Naive thymus-derived CD8-positive, alpha-beta T cell (primary cell): Measurements from ENCODE around the gene PALD1. TPM values are rescaled to one million over a fixed set of nuclear protein-coding genes. Genes with fewer than 3 reads are reported as not detected.

Experiments
- ATAC-seq, 2 donors: fragments of 150-1000 bp; cut with Tn5 transposase in 1 of 2; sonication (Bioruptor Pico), chemical (Tn5 transposase) in 1 of 2; 1 replicate in 1 of 2; 2 replicates in 1 of 2; pipeline ENCODE4 v1.10.0; 2021; ENCODE audit warnings: mild to moderate bottlenecking in 2 of 2, moderate library complexity in 2 of 2
- POLR2A ChIA-PET: fragments of 350-600 bp; sonication (Branson Sonifier 250); formaldehyde crosslinking; loops from one replicate; lab custom pipeline; 2021; ENCODE audit warnings: antibody characterized with exemption; lab: Charles Lee
- DNase-seq, 10 donors: peaks; one replicate each; pipeline versions ENCODE4 v3.0.0 to v3.0.0-alpha.2; 2020 to 2022
- H3K27ac Mint-ChIP-seq, 10 donors: one replicate each; pipeline ENCODE4 v1.8.0; 2020 to 2022; ENCODE audit warnings: mild to moderate bottlenecking in 10 of 10, mixed read lengths in 10 of 10, moderate library complexity in 4 of 10, inconsistent platforms in 1 of 10
- H3K27me3 Mint-ChIP-seq, 5 donors: one replicate each; pipeline ENCODE4 v1.8.0; 2021 to 2022; ENCODE audit warnings: mixed read lengths in 5 of 5
- H3K36me3 Mint-ChIP-seq, 3 donors: one replicate each; pipeline ENCODE4 v1.8.0; 2020 to 2022; ENCODE audit warnings: mixed read lengths in 3 of 3, mild to moderate bottlenecking in 2 of 3, inconsistent platforms in 1 of 3
- H3K4me1 Mint-ChIP-seq, 4 donors: one replicate each; pipeline ENCODE4 v1.8.0; 2021 to 2022; ENCODE audit warnings: mixed read lengths in 4 of 4
- H3K4me3 Mint-ChIP-seq, 10 donors: one replicate each; pipeline ENCODE4 v1.8.0; 2020 to 2022; ENCODE audit warnings: mild to moderate bottlenecking in 10 of 10, mixed read lengths in 10 of 10, moderate library complexity in 6 of 10, inconsistent platforms in 1 of 10
- H3K9me3 Mint-ChIP-seq, 9 donors: one replicate each; pipeline ENCODE4 v1.8.0; 2020 to 2022; ENCODE audit warnings: mixed read lengths in 9 of 9, mild to moderate bottlenecking in 3 of 9, inconsistent platforms in 1 of 9, moderate library complexity in 1 of 9
- polyA plus RNA-seq, 3 donors: library from polyadenylated mRNA; unstranded; fragments of 300-500 nt; fragmentation: Illumina TruSeq; gene quantifications; one replicate each; pipeline ENCODE4 v1.2.3, GENCODE V29; 2021
- total RNA-seq, 8 experiments: library from RNA in 2 of 8; stranded (reverse) in 2 of 8; gene quantifications; one replicate each; pipeline ENCODE4 v1.2.3 and lab custom pipeline; 2021 to 2026

PALD1 gene
- total and polyA plus RNA-seq, 5 experiments from 2014 or later = 0.27 TPM; not detected in 4

DNA sequence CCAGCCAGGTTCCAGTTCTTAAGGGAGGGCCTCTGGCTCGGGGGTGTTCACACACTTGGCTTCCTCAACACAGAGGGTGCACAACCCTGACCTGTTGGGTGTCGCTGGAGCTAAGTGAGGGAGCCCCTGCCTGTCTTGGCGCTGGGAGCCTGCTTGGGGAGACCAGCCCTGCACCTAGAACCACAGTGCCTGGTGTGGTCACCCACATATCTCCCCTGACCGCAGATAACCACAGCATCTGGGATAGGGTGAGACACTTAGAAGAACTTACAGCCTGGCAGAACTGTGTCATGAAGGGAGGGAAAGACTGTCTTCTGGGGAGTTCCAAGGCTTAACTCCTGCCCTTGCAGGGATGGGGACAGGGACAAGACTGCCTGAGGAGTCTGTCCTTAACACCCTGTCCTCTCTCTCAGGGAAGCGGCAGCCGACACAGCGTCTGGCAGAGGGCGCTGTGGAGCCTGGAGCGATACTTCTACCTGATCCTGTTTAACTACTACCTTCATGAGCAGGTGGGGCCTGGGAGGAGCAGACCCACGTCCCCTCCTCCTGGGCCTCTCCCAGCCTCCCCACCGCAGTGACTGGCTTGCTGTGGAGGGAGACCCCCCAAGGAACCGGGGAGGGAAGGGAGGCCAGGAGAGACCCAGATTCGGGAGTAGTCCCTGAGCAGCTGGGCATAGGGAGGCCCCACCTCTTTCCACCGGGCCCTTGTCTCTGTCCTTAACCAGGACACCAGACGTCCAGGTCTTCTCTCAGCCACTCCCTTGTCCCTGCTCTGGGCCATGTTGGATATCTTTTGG lies 59.0 kb downstream of the PALD1 start:
- no peak overlapping the region for H3K27ac Mint-ChIP-seq
- no peaks in the 10 kb centered on the region for H3K27me3 Mint-ChIP-seq
- H3K9me3 Mint-ChIP-seq = no peaks in the 10 kb centered on the region
- POLR2A ChIA-PET = no interaction called here
- DNase-seq (no peak), ATAC-seq (no peak)
- H3K4me1 Mint-ChIP-seq = peaks cover 0 to 2% (median 0%) of the 10 kb centered on the region in 4 donors
- peak overlapping the region in 1 of 10 donors; percentile 46 for H3K4me3 Mint-ChIP-seq
- H3K36me3 Mint-ChIP-seq = no peaks in the 10 kb centered on the region

DNA sequence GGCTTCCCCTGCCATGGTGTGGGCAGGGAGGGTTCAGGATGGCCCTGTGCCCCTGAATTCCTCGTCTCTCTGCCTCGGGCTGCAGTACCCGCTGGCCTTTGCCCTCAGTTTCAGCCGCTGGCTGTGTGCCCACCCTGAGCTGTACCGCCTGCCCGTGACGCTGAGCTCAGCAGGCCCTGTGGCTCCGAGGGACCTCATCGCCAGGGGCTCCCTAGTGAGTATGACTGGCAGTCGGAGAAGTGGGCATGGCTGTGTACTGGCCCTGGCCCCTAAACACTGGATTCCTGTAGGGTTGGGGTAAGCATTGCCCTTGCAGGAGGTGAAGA lies 59.6 kb downstream of the PALD1 start:
- Mint-ChIP-seq H3K36me3 (no peaks in the 10 kb centered on the region), H3K4me3 (peak overlapping the region in 1 of 10 donors; percentile 46), H3K9me3 (no peaks in the 10 kb centered on the region), H3K4me1 (peaks cover 0 to 2% (median 0%) of the 10 kb centered on the region in 4 donors), H3K27ac (no peak overlapping the region), H3K27me3 (no peaks in the 10 kb centered on the region)
- ATAC-seq (no peak), DNase-seq (no peak)
- POLR2A ChIA-PET = no interaction called here

DNA sequence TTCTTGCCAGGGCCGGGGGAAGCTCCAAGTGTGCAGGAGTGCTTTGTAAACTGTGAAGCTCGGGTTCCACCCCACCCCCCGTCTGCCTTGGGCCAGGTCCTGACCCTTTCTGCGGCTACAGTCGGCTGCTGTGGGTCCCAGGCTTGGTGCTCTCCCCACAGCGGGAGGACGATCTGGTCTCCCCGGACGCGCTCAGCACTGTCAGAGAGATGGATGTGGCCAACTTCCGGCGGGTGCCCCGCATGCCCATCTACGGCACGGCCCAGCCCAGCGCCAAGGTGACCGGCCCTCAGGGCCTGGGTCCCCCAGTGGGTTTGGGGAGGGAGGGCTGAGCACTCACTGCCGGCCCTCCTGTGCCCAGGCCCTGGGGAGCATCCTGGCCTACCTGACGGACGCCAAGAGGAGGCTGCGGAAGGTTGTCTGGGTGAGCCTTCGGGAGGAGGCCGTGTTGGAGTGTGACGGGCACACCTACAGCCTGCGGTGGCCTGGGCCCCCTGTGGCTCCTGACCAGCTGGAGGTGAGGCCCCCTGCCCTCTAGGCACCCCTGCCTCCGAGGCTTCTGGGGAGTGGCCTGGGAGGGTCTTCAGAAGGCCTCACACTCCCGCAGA lies 60.3 kb downstream of the PALD1 start:
- Mint-ChIP-seq H3K4me1 (peaks cover 0 to 2% (median 0%) of the 10 kb centered on the region in 4 donors), H3K4me3 (no peak overlapping the region), H3K27me3 (no peaks in the 10 kb centered on the region), H3K27ac (no peak overlapping the region), H3K36me3 (no peaks in the 10 kb centered on the region), H3K9me3 (no peaks in the 10 kb centered on the region)
- DNase-seq (no peak), ATAC-seq (no peak)
- POLR2A ChIA-PET = no interaction called here

DNA sequence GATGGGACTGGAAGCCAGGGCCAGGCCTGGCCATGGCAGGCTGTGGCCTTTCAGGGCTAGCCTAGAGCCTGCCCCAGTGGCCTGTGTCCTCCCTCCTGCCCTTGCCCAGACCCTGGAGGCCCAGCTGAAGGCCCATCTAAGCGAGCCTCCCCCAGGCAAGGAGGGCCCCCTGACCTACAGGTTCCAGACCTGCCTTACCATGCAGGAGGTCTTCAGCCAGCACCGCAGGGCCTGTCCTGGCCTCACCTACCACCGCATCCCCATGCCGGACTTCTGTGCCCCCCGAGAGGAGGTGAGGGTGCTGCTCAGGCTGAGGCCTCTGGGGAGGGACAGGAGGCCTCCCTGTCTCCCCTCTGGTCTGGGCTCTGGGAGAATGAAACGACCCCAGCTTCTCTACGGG lies 60.9 kb downstream of the PALD1 start:
- Mint-ChIP-seq H3K4me1 (peaks cover 0 to 2% (median 0%) of the 10 kb centered on the region in 4 donors), H3K9me3 (no peaks in the 10 kb centered on the region), H3K27ac (no peak overlapping the region), H3K27me3 (no peaks in the 10 kb centered on the region), H3K4me3 (no peak overlapping the region), H3K36me3 (no peaks in the 10 kb centered on the region)
- DNase-seq (no peak), ATAC-seq (no peak)
- POLR2A ChIA-PET = no interaction called here

DNA sequence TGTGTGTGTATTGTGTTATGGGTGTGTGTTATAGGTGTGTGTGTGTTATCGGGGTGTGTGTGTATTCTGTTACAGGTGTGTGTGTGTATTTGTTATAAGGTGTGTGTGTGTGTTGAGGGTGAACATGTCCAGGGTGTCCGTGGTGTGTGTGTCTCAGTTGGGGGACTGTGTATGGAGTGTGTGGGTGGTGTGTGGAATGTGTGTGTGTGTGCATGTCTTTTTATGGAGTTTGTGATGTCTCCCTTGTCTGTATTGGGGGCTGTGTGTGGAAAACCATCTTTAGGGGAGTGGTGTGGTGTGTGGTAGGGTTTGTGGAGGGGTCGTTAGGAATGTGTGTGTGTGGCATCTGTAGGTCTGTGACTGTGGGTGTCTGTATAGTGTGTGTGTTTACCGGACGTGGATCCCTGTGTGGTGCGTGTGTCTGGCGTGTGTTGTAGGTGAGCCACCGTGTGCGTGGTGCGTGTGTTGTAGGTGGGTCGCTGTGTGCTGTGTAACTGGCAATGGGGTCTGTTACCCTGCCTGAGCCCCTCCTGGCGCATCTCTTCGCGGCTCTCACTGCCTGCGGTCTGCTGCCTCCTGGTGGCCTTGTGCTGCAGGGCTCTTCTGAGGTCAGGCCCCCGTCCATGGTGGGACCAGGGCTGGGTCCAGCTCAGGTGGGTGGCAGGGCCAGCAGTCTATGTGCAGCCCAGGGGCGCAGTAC lies 61.7 kb downstream of the PALD1 start:
- no peaks in the 10 kb centered on the region for H3K27me3 Mint-ChIP-seq
- H3K9me3 Mint-ChIP-seq = no peaks in the 10 kb centered on the region
- H3K36me3 Mint-ChIP-seq = no peaks in the 10 kb centered on the region
- H3K4me1 Mint-ChIP-seq = peaks cover 0 to 2% (median 0%) of the 10 kb centered on the region in 4 donors
- peak in 1 of 2 donors; percentile 53 for ATAC-seq
- POLR2A ChIA-PET = no interaction called here
- no peak overlapping the region for H3K4me3 Mint-ChIP-seq
- H3K27ac Mint-ChIP-seq = peak overlapping the region in 1 of 10 donors; percentile 21
- peak in 3 of 10 donors; percentile 7 to 18 (median 16) for DNase-seq

DNA sequence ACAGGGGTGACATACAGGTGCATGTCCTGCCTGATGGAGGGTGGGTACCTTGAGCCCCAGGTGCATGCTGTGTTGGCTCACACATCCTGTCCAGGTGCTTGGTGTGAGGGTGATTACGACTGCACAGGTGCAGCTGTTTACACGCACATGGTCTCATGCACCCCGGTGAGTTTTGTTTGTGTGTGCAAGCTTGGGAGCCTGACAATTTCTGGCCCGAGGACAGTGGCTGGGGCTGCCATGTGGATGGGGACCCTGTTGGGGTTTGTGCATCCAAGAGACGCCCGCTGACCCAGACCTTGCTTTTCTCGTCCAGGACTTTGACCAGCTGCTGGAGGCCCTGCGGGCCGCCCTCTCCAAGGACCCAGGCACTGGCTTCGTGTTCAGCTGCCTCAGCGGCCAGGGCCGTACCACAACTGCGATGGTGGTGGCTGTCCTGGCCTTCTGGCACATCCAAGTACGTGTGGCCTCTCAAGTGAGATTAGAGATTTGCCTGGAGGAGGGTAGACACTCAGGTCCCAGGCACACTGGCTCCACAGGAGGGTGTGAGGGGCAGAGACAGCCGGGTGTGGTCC lies 62.3 kb downstream of the PALD1 start:
- POLR2A ChIA-PET = no interaction called here
- Mint-ChIP-seq H3K9me3 (no peaks in the 10 kb centered on the region), H3K36me3 (no peaks in the 10 kb centered on the region)

DNA sequence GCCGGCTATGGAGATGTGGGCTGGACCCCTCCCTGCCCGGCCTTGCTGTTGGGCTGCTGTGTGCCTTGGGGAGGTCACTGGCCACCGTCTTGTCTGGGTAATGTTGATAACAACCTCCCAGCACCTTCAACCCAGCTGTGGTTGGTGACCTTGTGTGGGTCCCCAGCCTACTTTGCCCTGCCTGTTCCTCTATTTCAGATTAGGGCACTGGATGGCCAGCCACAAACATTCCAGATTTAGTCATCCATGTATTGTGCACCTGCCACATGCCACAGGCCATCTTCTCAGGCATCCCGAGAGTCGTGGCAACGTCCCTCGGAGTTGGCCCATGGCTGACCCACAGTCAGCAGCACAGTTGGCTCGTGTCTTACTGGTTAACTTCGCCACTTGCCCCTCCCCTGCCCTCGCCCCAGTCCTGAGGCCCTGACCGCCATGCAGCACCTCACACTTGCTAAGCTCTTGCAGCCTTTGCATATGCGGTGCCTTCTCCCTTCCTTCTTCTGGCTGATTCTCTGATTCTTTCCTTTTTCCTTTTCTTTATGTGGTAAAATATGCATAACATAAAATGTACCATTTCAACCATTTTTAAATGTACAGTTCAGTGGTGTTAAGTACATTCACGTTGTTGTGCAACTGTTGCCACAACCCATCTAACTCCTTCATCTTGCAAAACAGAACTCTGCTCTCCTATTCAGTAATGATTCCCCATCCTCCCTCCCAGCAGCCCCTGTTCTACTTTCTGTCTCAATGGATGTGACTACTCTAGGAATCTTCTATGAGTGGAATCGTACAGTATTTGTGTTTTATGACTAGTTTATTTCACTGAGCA lies 63.4 kb downstream of the PALD1 start:
- DNase-seq = no peak
- no peak overlapping the region for H3K4me3 Mint-ChIP-seq
- no peaks in the 10 kb centered on the region for H3K9me3 Mint-ChIP-seq
- ATAC-seq = no peak
- H3K4me1 Mint-ChIP-seq = peaks cover 0 to 2% (median 0%) of the 10 kb centered on the region in 4 donors
- no peaks in the 10 kb centered on the region for H3K27me3 Mint-ChIP-seq
- H3K36me3 Mint-ChIP-seq = no peaks in the 10 kb centered on the region
- POLR2A ChIA-PET = no interaction called here
- peak overlapping the region in 1 of 10 donors; percentile 70 for H3K27ac Mint-ChIP-seq

More for the DNA sequence above, 62.3 kb downstream of the PALD1 start:
- H3K4me1 Mint-ChIP-seq = peaks cover 0 to 2% (median 0%) of the 10 kb centered on the region in 4 donors
- H3K27ac Mint-ChIP-seq = peak overlapping the region in 1 of 10 donors; percentile 27
- no peaks in the 10 kb centered on the region for H3K27me3 Mint-ChIP-seq
- DNase-seq (no peak), ATAC-seq (no peak)
- H3K4me3 Mint-ChIP-seq = no peak overlapping the region

DNA sequence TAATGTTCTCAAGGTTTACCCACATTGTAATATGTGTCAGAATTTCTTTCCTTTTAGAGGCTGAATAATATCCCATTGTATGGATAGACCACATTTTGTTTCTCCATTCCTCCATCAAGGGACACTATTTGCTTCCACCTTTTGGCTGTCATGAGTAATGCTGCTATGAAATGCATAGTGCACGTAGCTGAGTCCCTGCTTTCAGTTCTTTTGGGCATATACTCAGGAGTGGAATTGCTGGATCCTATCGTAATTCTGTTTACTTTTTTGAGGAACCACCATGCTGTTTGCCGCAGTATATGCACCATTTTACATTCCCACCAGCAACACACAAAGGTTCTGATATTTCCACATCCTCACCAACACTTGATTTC lies 64.0 kb downstream of the PALD1 start:
- Mint-ChIP-seq H3K27me3 (no peaks in the 10 kb centered on the region), H3K27ac (no peak overlapping the region), H3K4me3 (no peak overlapping the region), H3K4me1 (peaks cover 0 to 2% (median 0%) of the 10 kb centered on the region in 4 donors), H3K36me3 (no peaks in the 10 kb centered on the region), H3K9me3 (no peaks in the 10 kb centered on the region)
- no peak for DNase-seq
- POLR2A ChIA-PET = no interaction called here
- ATAC-seq = no peak

DNA sequence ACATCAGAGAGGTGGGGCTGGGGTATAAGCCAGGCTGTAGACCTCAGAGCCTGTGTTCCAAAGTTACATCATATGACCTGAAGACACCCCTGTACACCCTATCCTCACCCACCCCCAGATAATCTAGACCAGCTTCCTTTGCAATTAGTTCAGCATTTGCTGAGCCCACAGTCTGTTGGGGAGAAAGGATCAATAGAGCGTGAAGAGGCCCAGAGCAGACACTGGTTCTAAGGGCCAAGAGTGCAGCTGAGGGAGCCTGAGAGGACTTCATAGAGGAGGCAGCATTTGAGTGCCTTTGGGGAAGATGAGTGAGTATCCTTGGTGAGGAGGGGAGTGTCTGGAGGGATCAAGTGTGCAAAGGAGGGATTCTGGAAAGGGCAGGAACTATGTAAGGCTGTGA lies 65.3 kb downstream of the PALD1 start:
- Mint-ChIP-seq H3K4me1 (peaks cover 0 to 2% (median 0%) of the 10 kb centered on the region in 4 donors), H3K27ac (no peak overlapping the region), H3K4me3 (no peak overlapping the region), H3K36me3 (no peaks in the 10 kb centered on the region), H3K9me3 (no peaks in the 10 kb centered on the region), H3K27me3 (no peaks in the 10 kb centered on the region)
- no peak for ATAC-seq
- DNase-seq = no peak
- POLR2A ChIA-PET = no interaction called here

DNA sequence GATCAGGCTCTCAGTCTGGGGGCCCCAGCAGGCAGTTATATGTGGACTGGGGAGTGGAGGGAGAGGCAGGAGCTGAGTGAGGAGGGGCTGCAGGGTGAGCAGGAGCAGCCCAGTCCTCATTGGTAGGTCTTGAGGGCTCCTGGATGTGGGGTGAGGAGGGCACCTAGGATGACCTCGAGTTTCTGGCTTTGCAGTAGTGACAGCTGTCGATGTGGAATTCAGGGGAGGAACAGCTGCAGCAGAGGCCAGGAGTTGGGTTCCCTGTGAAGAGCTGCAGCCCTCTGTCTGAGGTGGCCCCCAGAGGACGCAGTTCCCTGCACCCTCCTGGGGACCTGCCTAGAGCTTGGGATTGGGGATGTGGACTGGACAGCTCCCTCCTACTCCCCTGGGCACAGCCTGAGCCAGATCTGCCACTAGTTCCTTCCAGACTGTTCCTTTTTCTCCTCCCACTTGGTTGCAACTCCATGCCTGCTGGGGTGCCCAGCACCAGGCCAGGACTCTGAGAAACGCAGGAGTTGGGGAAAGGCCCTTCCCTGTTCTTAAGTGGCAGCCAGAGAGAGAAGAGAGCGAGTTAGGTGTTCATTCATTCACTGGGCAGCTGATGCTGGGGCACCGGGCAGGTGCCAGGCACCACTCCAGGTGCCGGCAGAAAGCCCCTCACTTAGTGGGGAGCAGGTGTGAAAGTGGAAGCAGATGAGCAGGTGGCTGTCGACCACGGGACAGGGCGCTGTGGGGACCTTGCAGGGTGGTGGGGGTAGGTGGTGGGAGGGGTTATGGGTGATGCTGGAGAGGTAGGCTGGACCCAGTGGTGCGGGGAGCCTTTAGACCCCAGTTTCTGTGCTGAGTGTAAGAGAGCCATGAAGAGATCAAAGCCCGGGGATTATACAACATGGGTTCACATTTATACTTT lies 66.1 kb downstream of the PALD1 start:
- no peaks in the 10 kb centered on the region for H3K9me3 Mint-ChIP-seq
- POLR2A ChIA-PET = no interaction called here
- H3K27me3 Mint-ChIP-seq = no peaks in the 10 kb centered on the region
- H3K4me1 Mint-ChIP-seq = peaks cover 0 to 2% (median under 1%) of the 10 kb centered on the region in 4 donors
- DNase-seq = no peak
- no peak for ATAC-seq
- no peak overlapping the region for H3K4me3 Mint-ChIP-seq
- peak overlapping the region in 1 of 10 donors; percentile 50 for H3K27ac Mint-ChIP-seq
- no peaks in the 10 kb centered on the region for H3K36me3 Mint-ChIP-seq

DNA sequence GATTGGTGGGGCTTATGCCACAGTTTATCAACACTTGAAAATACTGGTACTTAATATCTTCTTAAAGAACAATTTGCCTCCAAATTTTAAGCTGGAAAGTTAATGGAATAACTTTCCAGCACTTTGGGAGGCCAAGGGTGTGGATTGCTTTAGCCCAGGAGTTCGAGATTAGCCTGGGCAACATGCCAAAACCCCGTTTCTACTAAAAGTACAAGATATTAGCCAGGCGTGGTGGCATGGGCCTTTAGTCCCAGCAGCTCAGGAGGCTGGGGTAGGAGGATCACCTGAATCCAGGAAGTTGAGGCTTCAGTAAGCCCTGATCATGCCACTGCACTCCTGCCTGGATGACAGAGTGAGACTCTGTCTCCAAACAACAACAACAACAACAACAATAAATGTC lies 68.0 kb downstream of the PALD1 start:
- Mint-ChIP-seq H3K27me3 (no peaks in the 10 kb centered on the region), H3K4me3 (no peak overlapping the region), H3K36me3 (no peaks in the 10 kb centered on the region), H3K27ac (no peak overlapping the region), H3K9me3 (no peaks in the 10 kb centered on the region), H3K4me1 (peaks cover 0 to 6% (median under 1%) of the 10 kb centered on the region in 4 donors)
- DNase-seq = no peak
- POLR2A ChIA-PET = no interaction called here
- ATAC-seq = no peak
